ENCODE results near the gene BSG.

DNA sequence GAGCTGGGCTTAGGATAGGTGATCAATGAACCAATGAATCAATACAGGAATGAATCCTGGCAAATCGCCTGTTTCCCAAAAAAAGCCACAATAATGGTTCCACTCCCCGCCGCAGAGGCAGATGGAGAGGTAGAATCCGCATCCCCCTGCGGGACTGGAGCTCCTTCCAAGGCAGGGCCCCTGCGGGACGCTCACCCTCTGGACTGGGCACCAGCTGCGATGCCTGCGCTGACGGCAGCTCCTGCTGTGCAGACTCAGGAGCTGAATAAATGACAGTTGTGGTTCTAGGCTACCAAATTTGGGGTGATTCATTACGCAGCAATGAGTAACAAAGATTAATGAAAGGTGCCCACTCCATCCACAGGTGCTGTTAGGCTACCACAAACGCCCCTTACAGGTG, 49.7 kb upstream of the BSG start:
- TF ChIP-seq CTCF (conservative IDR thresholded peaks at IDR 0.05; ENCODE audit: low read length) = no peak
- TF ChIP-seq EZH2phosphoT487 (IDR thresholded peaks at IDR 0.05; ENCODE audit: borderline replicate concordance) = no peak

Data from Loucy (cell line).